IPS DF 19.7 (cell line): ENCODE measurements around the gene SPATA6L.

Experiments used
- DNase-seq: peaks from one replicate; pipeline ENCODE4 v3.0.0-alpha.2; 2013; ENCODE audit warnings: low read depth, low spot score

Gene SPATA6L

GRCh38 chr9:4550777-4551484, 115.3 kb downstream of the SPATA6L start:
- DNase-seq, result no peak

- no peak for DNase-seq
Measured at GRCh38 chr9:4549751-4550295, 116.5 kb downstream of the SPATA6L start.

DNA sequence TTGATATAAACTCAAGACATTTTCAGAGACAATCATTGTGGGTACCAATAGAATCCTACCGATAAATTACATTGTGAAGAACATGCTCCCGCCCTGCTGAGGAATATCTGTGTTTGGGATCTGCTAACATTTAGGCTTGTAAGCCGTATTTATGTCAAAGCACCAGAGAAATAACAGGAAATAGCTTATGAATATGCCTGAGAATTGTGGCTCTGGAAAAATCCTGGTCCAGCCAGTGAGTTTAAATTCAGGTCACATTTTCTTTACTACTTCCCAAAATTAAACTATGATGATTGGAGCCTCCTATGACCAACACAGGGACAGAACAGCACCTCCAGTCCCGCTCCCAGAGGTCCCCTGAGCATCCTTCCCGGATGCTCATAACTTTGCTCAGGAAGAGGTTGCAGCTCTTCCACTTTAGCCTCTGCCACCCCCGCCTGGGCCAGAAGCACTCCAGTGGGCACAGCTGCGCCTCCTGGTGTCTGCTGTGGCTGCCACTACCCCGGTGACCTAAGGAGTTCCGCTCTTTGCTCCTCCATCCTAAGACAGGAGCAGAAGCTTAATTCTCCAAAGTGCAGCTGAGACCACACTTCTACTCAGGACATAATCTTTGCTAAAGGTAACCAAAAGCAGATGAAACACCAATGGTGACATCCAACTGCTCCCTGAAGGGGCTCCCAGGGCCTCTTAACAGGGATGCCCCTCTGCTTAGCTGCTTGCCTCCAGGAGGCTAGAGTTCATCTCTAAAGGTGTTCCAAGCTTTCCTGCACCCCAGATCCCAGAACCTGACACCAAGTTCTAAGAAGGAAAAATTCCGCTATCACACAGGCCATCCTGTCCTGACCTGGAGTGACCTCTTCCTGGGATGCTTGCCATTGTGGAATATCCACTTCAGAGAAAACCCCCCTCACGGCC, 117.2 kb downstream of the SPATA6L start:
- no peak for DNase-seq
